Heart right ventricle (tissue), 16 donors: ENCODE measurements around the gene C2CD2. TPM values are rescaled to one million over a fixed set of nuclear protein-coding genes. Genes with fewer than 3 reads are reported as not detected.

Source experiments
- ATAC-seq, 8 donors: fragments of 200-7000 bp; cut with Tn5 transposase; one replicate each; pipeline ENCODE4 v1.9.1; 2020; ENCODE audit warnings: mild to moderate bottlenecking in 8 of 8, moderate library complexity in 8 of 8, moderate number of reproducible peaks in 1 of 8
- DNase-seq, 2 donors: peaks; one replicate each; pipeline ENCODE4 v3.0.0-alpha.2; 2020
- H3K27ac ChIP-seq, 10 donors: fragments of 200-600 bp; sonication (generic) in 2 of 10; one replicate each; pipeline versions ENCODE4 v1.5.0 to v1.8.0; 2020 to 2022; ENCODE audit warnings: mild to moderate bottlenecking in 3 of 10
- H3K27me3 ChIP-seq, 7 donors: fragments of 200-600 bp; one replicate each; pipeline ENCODE4 v1.8.0; 2021 to 2022; ENCODE audit warnings: mild to moderate bottlenecking in 2 of 7
- H3K36me3 ChIP-seq, 9 donors: fragments of 200-600 bp; sonication (generic) in 1 of 9; one replicate each; pipeline versions ENCODE4 v1.5.0 to v1.8.0; 2020 to 2022; ENCODE audit warnings: mild to moderate bottlenecking in 2 of 9
- H3K4me1 ChIP-seq, 9 donors: fragments of 200-600 bp; sonication (generic) in 1 of 9; one replicate each; pipeline versions ENCODE4 v1.5.0 to v1.8.0; 2020 to 2022; ENCODE audit warnings: mild to moderate bottlenecking in 4 of 9
- H3K4me3 ChIP-seq, 10 donors: fragments of 200-600 bp; sonication (generic) in 2 of 10; one replicate each; pipeline versions ENCODE4 v1.5.0 to v1.8.0; 2020 to 2022; ENCODE audit warnings: mild to moderate bottlenecking in 7 of 10, moderate library complexity in 2 of 10
- H3K9me3 ChIP-seq, 11 donors: fragments of 200-600 bp in 10 of 11; sonication (generic) in 2 of 11; one replicate each; pipeline versions ENCODE4 v1.5.0 to v1.8.0; 2013 to 2022; ENCODE audit warnings: mild to moderate bottlenecking in 2 of 11, control low read depth in 1 of 11, moderate library complexity in 1 of 11
- WGBS, 2 donors: extraction: QIAGEN DNeasy Blood & Tissue Kit; methylation state at CpG; one replicate each; pipeline ENCODE4 v1.1.7; 2013; ENCODE audit warnings: inconsistent platforms in 1 of 2; 5-methylcytosine and 5-hydroxymethylcytosine counted together
- intact Hi-C, 10 donors: fragments of 100-400 bp; cut with DNase I; formaldehyde crosslinking; loops; one replicate each; pipeline versions ENCODE4 v1.11.1 to v1.14.2; 2022
- polyA plus RNA-seq, 2 donors: library from polyadenylated mRNA; stranded (reverse); fragments of 200-250 nt; gene quantifications; one replicate each; pipeline ENCODE4 v1.2.3, GENCODE V29; 2013
- total RNA-seq, 10 donors: library from RNA; stranded (reverse); fragmentation: NEBNext Ultra II Directional in 3 of 10; extraction: Animal tissue kit (Norgen Biotek cat#: 25700) in 3 of 10; gene quantifications; one replicate each; pipeline versions ENCODE4 v1.2.1 to v1.2.4, GENCODE V29; 2021 to 2023
- TF ChIP-seq, protein P1 (sequence below), 9 donors: fragments of 200-600 bp; sonication (generic) in 2 of 9; IDR thresholded peaks; one replicate each; pipeline versions ENCODE4 v1.5.0 to v1.8.0; 2021 to 2022; ENCODE audit warnings: antibody characterized with exemption in 9 of 9, mild to moderate bottlenecking in 5 of 9, moderate library complexity in 1 of 9
- donor health status: Arrhythmogenic right ventricular cardiomyopathy.
- donor health status: ischemic (EF 13 %, LVEDD 7.1; RV severe dilation, severe dysfunction).
- donor health status: healthy with polysubstance abuse.
- donor health status: DM: no; HTN: yes; CAD: no.
- donor health status: DM: no; HTN: no; CAD: no.
- donor health status: ischemic (EF 25% LVEDD 6.9; RV normal size, moderate dysfunction).
- donor health status: ischemic (EF 25% LVEDD 5.7; RV mildly dilated, moderate dysfunction).
- donor health status: healthy.
- donor health status: DM: yes; HTN: yes; CAD: no.
- donor health status: Ischemic cardiomyopathy.
- donor health status: ischemic (EF 35%, LVEDD 5.7; RV mildly dilated, moderate dysfunction).
- donor health status: nonischemic (EF 11% LVEDD 7.7; RV severe dilation, severe dysfunction).
- donor health status: DM: yes; HTN: yes; CAD: no.
- donor health status: PGD.
- donor health status: ischemic (EF 29% LVEDD 5.4; RV normal size, mild dysfunction).
- donor health status: nonischemic (EF 23%, LVEDD 6.1; RV moderate dilation, normal function).

The C2CD2 gene
- total and polyA plus RNA-seq, 12 donors, result 4.5 to 11.1 (median 6.6) TPM

DNA sequence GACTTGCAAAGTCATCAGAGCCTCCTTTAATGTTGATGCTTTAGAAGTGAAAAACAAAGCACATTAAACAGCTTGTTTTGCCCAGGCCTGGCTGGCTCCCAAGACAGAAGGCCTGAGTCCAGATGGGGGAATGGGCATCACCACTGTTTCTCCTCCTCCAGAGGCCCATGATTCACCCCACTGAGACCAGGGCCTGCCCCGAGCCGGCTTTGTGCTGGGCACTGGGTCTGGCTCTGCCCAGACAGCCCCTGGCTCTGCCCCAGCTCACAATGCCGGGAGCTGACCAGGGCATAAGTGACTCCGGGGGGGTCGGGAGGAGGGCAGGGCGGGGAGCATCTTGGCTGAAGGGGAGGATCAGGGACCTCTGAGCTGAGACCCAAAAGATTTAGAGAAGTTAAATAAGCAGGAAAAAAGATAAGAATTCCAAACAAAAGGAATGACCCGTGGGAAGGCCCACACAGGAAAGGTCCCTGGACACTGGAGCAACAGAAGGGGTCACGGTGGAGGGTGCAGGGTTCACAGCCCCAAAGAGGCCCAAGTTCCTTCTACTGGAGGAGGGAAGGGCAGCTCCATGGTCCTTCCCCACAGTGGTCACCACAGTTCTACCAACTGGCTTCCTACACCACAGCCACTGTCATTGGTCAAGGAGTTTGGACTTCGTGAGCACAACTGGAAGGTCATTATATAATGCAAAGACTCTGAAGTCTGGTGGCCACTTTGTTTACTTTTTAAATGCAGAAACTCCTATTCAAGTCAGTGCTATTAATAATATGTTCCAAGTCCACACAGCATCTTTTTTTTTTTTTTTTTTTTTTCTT lies 5.5 kb downstream of the C2CD2 start:
- TF ChIP-seq, protein P1, sequence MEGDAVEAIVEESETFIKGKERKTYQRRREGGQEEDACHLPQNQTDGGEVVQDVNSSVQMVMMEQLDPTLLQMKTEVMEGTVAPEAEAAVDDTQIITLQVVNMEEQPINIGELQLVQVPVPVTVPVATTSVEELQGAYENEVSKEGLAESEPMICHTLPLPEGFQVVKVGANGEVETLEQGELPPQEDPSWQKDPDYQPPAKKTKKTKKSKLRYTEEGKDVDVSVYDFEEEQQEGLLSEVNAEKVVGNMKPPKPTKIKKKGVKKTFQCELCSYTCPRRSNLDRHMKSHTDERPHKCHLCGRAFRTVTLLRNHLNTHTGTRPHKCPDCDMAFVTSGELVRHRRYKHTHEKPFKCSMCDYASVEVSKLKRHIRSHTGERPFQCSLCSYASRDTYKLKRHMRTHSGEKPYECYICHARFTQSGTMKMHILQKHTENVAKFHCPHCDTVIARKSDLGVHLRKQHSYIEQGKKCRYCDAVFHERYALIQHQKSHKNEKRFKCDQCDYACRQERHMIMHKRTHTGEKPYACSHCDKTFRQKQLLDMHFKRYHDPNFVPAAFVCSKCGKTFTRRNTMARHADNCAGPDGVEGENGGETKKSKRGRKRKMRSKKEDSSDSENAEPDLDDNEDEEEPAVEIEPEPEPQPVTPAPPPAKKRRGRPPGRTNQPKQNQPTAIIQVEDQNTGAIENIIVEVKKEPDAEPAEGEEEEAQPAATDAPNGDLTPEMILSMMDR (IDR thresholded peaks at IDR 0.05), result no peak
- WGBS, 2 donors, result 54 to 76% methylated on average over 9 of the region's 9 CpGs
- intact Hi-C loops, result loop anchor here in 1 of 10 donors (10.0 kb wide), 1 partner anchor 167 kb away; no protein-coding TSS in a partner anchor
- Histone ChIP-seq H3K27ac (peak overlapping the region in 1 of 10 donors; percentile 34), H3K4me3 (no peak overlapping the region), H3K4me1 (peaks cover 10 to 58% (median 29%) of the 10 kb centered on the region in 9 donors), H3K27me3 (peaks cover 0 to 8% (median 0%) of the 10 kb centered on the region in 7 donors), H3K9me3 (peaks cover 0 to 4% (median 0%) of the 10 kb centered on the region in 11 donors), H3K36me3 (peaks cover 0 to 5% (median 0%) of the 10 kb centered on the region in 9 donors)
- ATAC-seq, result peak in 7 of 8 donors; percentile 28 to 57 (median 36)
- DNase-seq, result no peak

DNA sequence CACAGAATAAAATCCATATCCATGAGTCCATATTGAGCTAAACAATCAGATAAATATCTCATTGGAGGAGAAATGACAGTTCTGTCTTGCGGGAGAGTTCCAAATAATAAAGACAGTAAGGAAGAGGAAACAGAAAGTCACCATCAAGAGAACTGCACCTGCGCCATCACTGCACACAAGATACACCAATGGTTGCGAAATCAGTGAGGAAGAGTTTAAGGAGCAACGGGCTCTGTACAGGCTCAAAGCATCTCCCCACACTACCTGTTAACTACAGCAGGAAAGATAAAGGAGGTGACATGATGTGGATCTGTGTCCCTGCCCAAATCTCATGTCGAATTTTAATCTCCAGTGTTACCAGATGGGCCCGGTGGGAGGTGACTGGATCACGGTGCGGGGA lies 7.8 kb downstream of the C2CD2 start:
- no peak overlapping the region for H3K4me3 ChIP-seq
- TF ChIP-seq, protein P1 (IDR thresholded peaks at IDR 0.05), result no peak
- peaks cover 3 to 35% (median 12%) of the 10 kb centered on the region in 9 donors for H3K4me1 ChIP-seq
- H3K9me3 ChIP-seq, result peaks cover 0 to 4% (median 0%) of the 10 kb centered on the region in 11 donors
- H3K36me3 ChIP-seq, result peaks cover 0 to 15% (median 0%) of the 10 kb centered on the region in 9 donors
- no peak overlapping the region for H3K27ac ChIP-seq
- intact Hi-C loops, result loop anchor here in 1 of 10 donors (10.0 kb wide), 1 partner anchor 169 kb away; no protein-coding TSS in a partner anchor
- 88 to 93% methylated on average over 8 of the region's 8 CpGs for WGBS, 2 donors
- no peaks in the 10 kb centered on the region for H3K27me3 ChIP-seq
- ATAC-seq (no peak), DNase-seq (no peak)

DNA sequence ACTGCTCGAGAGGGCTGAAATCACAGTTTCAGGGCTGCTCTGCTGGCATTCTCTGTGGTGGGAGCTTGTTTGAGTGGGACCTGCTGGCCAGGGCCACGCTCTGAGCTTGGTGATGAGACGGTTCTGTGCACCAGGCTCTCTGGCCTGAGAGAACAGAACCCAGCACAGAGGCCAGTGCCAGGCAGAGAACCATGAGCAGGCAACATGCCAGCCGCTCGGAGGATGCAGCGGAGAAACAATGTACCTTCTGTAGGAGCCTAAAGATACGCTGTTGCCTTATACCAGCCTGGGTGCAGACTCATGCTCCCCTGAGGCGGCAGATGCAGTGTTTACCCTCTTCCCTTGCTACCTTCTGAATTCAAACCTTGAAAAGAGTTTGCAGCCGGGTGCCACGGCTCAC lies 10.0 kb downstream of the C2CD2 start:
- TF ChIP-seq, protein P1 (IDR thresholded peaks at IDR 0.05), result no peak
- H3K27me3 ChIP-seq, result no peaks in the 10 kb centered on the region
- peaks cover 0 to 31% (median 0%) of the 10 kb centered on the region in 9 donors for H3K36me3 ChIP-seq
- ATAC-seq, result no peak
- H3K27ac ChIP-seq, result no peak overlapping the region
- no peak overlapping the region for H3K4me3 ChIP-seq
- peaks cover 0 to 4% (median 0%) of the 10 kb centered on the region in 11 donors for H3K9me3 ChIP-seq
- H3K4me1 ChIP-seq, result peaks cover 3 to 21% (median 12%) of the 10 kb centered on the region in 9 donors
- no peak for DNase-seq
- intact Hi-C loops, result loop anchor here in 1 of 10 donors (10.0 kb wide), 1 partner anchor 171 kb away; no protein-coding TSS in a partner anchor
- WGBS, 2 donors, result 94 to 95% methylated on average over 10 of the region's 10 CpGs

DNA sequence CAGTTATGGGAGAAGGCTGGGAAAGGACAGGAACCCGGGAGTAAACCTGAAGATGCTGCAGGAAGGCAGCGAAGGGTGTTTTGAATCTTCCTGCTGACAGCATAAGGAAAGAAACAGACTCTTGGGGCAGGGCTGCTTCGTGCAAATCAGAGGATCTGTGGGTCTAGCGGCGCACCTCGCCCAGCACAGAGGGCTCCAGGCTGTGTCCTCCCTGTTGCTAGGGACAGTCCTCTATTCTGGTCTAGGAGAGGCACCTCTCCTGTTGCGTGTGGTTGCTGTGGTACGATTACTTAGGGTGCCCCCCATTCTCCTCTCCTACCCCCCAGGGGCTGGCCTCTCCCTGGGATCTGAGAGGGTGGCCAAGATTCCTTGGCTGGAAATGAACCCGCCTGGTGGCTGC lies 11.4 kb downstream of the C2CD2 start:
- DNase-seq (no peak), ATAC-seq (no peak)
- Histone ChIP-seq H3K4me1 (peaks cover 0 to 7% (median under 1%) of the 10 kb centered on the region in 9 donors), H3K27me3 (no peaks in the 10 kb centered on the region), H3K36me3 (peaks cover 0 to 42% (median 0%) of the 10 kb centered on the region in 9 donors), H3K4me3 (no peak overlapping the region), H3K27ac (no peak overlapping the region), H3K9me3 (peaks cover 0 to 4% (median 0%) of the 10 kb centered on the region in 11 donors)
- intact Hi-C loops, result loop anchor here in 1 of 10 donors (10.0 kb wide), 1 partner anchor 172 kb away; no protein-coding TSS in a partner anchor
- TF ChIP-seq, protein P1 (IDR thresholded peaks at IDR 0.05), result no peak
- WGBS, 2 donors, result 85 to 88% methylated on average over 9 of the region's 9 CpGs
